ENCODE data around the gene SF3A2.

Gene SF3A2

GRCh38 chr19:2243274-2244124, 6.9 kb downstream of the SF3A2 start:
- peak in 2 of 3 experiments; percentile 16 to 48 for DNase-seq

- DNase-seq, result no peak
These were observed 7.4 kb downstream of the SF3A2 start for GRCh38 chr19:2244125-2244411.

- no peak for DNase-seq
These were observed 7.9 kb downstream of the SF3A2 start for GRCh38 chr19:2244486-2244885.

GRCh38 chr19:2245273-2245672, 8.6 kb downstream of the SF3A2 start:
- no peak for DNase-seq

- no peak for DNase-seq
These were observed 9.5 kb downstream of the SF3A2 start for GRCh38 chr19:2246014-2246620.

- DNase-seq, result peak in 2 of 3 experiments; percentile 48 to 65
These were observed 10.3 kb downstream of the SF3A2 start for GRCh38 chr19:2246801-2247361.

- peak in 2 of 3 experiments; percentile 48 to 65 for DNase-seq
These were observed 10.9 kb downstream of the SF3A2 start for GRCh38 chr19:2247433-2248101.

GRCh38 chr19:2248136-2249009, 11.7 kb downstream of the SF3A2 start:
- DNase-seq, result peak in 2 of 3 experiments; percentile 82 to 95

- DNase-seq, result peak in 1 of 3 experiments; percentile 54
These were observed 12.6 kb downstream of the SF3A2 start, which contains the start of gene AMH for GRCh38 chr19:2249010-2249866. Gene AMH, plus strand, starts transcription at chr19:2249323. Its CDS starts 10 bp downstream, at chr19:2249333.

- no peak for DNase-seq
These were observed 13.5 kb downstream of the SF3A2 start for GRCh38 chr19:2249880-2250765.

GRCh38 chr19:2250766-2251105, 14.1 kb downstream of the SF3A2 start:
- no peak for DNase-seq

- DNase-seq, result no peak
These were observed 14.8 kb downstream of the SF3A2 start for GRCh38 chr19:2251106-2252054.

- no peak for DNase-seq
These were observed 15.6 kb downstream of the SF3A2 start for GRCh38 chr19:2252055-2252796.

- no peak for DNase-seq
These were observed 16.1 kb downstream of the SF3A2 start for GRCh38 chr19:2252797-2253105.

- no peak for DNase-seq
These were observed 16.8 kb downstream of the SF3A2 start for GRCh38 chr19:2253106-2254063.

- no peak for DNase-seq
These were observed 17.6 kb downstream of the SF3A2 start for GRCh38 chr19:2254064-2254872.

Measured in NCI-H1417 (cell line).